ENCODE results near the gene JHY.

DNA sequence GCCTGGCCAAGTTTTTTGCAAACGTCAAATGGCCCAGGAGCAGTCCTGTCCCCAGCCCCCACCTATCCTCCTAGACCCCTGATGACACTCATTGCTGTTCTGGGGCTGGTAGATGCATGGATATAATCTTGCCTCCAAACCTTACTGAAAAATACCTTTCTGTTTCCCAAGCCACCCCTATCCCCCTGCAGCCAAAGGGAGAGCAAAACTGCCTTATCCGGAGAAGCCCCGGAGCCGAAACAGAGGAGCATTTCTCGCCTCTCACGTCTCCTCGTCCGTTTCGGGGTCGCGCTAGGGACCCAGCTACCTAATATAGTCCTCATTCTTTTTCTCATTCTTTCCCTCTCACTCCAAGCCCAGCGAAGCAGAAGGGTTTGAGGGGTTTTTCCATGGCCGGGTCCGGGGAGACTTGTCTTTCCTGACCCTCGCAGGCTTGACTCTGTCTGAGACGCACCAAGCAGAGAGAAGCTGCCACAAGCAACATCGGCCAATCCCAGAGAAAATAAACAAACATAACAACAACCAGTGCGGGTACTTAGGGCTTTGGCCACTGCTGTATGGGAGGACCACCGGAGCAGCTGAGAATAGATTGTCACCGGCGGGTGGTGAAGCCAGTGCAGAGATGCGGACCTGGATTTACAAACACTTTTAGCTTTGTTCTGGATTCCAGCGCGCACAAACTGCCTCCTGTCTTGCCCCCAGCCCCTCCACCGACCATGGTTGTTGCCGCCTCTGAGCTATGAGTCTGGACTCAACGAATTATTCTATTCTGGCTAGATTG, 97.4 kb downstream of the JHY start:
- TF ChIP-seq PKNOX1 (IDR thresholded peaks at IDR 0.05) (no peak), SUZ12 (IDR thresholded peaks at IDR 0.05) (no peak)

All from HEK293T (cell line).